GM19397 (cell line): Measurements from ENCODE around the gene OR6M1.

Experiments
- ATAC-seq: cut with Tn5 transposase; IDR thresholded peaks from one replicate; pipeline ENCODE4 v1.9.1; 2021; ENCODE audit warnings: mild to moderate bottlenecking, moderate library complexity; ENCODE audit not compliant: unreplicated experiment

The OR6M1 gene

GRCh38 chr11:123775715-123776549 lies 30.2 kb downstream of the OR6M1 start:
- no peak for ATAC-seq

DNA sequence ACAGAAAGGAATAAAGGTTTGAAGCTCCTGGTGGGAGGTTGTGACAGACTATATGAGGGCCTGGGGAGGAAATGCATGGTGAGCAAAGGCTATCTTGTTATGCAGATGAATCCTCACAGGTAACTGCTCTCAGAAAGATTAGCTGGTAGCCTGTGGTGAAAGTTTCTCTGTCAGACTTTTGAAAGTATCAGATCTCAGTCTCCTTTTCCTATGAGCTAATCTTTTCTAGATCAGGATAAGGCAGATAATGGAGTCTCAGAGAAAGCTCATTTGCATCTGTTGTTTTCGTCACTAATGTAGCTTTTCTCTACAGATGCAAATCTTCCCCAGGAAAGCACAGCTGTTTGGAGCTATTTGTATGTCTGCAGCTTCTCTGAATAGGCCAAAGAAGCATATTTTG lies 30.9 kb downstream of the OR6M1 start:
- no peak for ATAC-seq

DNA sequence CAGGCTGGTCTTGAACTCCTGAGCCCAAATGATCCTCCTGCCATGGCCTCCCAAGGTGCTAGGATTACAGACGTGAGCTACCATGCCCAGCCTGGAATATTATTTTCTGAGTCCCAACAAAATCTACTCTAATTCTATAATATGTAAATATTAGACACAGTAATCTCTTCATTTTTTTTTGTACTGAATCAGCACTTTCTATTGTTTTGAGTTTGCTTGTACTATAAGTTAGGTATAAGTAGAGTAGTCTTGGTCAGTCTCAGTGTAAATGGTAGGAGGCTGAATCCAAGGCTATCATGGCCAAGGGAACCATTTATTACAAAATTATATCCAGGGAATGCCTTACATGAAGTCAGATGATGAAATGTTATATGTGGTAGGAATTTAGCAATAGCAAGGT lies 32.2 kb downstream of the OR6M1 start:
- no peak for ATAC-seq

- no peak for ATAC-seq
These were observed 33.1 kb downstream of the OR6M1 start for GRCh38 chr11:123773026-123773425.

- ATAC-seq: no peak
These were observed 34.5 kb downstream of the OR6M1 start for GRCh38 chr11:123771664-123772063.

- no peak for ATAC-seq
These were observed 35.4 kb downstream of the OR6M1 start for GRCh38 chr11:123770712-123771111.

DNA sequence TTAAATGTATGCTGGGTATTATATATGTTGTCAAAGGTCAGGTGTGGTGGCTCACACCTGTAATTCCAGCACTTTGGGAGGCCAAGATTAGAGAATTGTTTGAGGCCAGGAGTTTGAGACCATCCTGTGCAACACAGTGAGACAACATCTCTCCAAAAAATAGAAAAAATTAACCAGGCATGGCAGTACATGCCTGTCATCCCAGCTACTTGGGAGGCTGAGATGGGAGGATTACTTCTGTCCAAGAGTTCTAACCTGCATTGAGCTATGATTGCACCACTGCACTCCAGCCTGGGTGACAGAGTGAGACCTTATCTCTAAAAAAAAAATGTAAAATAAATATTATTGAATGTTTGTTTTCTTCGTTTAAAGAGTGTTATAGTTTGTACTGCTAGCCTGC lies 40.5 kb downstream of the OR6M1 start:
- no peak for ATAC-seq

GRCh38 chr11:123762422-123762821 lies 43.7 kb downstream of the OR6M1 start:
- no peak for ATAC-seq

GRCh38 chr11:123760894-123761293 lies 45.3 kb downstream of the OR6M1 start:
- ATAC-seq: no peak

DNA sequence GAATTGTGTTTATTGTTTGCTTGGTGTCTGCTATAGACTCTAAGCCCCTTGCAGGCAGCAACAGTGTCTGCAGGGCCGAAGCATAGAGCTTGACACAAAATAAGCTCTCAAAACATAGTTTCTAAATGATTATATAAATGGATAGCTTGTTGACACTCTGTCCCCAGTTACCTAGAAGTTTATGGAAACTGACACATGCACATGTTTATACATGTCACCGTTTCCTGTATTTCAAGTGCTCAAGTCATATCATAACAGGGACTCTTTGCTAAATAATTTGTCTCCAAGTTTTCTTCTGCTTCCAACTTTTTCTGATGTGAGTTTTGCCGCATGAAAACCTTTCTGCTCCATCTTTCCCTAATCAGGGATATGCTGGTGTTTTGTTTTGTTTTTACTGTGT lies 48.2 kb downstream of the OR6M1 start:
- ATAC-seq: no peak

DNA sequence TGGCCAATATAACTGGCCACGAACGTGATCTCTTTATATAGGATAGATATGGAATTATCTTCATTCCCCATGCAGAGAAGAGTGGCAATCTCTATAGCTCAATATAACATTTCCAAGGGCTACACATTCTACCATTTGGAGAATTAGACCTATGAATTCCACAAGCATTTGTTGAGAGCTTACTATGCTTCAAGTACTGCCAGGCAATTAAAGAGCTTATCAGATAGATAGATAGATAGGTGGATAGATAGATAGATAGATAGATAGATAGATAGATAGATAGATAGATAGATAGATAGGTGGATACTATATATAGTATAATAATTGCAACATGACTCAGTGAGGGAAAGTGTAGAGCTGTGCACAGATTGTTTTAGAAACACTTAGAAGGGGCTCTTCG lies 50.3 kb downstream of the OR6M1 start:
- no peak for ATAC-seq
